Thyroid gland (tissue), 4 donors: Measurements from ENCODE around the gene UQCR11. TPM values are rescaled to one million over a fixed set of nuclear protein-coding genes. Genes with fewer than 3 reads are reported as not detected.

Source experiments
- DNase-seq, 2 donors: peaks; one replicate each; pipeline ENCODE4 v3.0.0-alpha.2; 2019
- H3K27ac ChIP-seq, 3 donors: fragments of 200-600 bp; sonication (generic); 1 replicate in 2 of 3; 2 replicates in 1 of 3; pipeline ENCODE4 v1.5.1; 2016 to 2019; ENCODE audit warnings: mild to moderate bottlenecking in 1 of 3, moderate library complexity in 1 of 3
- H3K27me3 ChIP-seq: fragments of 200-600 bp; sonication (generic); one replicate; pipeline ENCODE4 v1.5.1; 2019
- H3K36me3 ChIP-seq, 2 donors: fragments of 200-600 bp; sonication (generic); one replicate each; pipeline ENCODE4 v1.5.1; 2016 to 2019
- H3K4me1 ChIP-seq, 2 donors: fragments of 200-600 bp; sonication (generic); one replicate each; pipeline ENCODE4 v1.5.1; 2017 to 2019
- H3K4me3 ChIP-seq, 3 donors: fragments of 200-600 bp; sonication (generic); replicated peaks in 1 of 3; 1 replicate in 2 of 3; 2 replicates in 1 of 3; pipeline ENCODE4 v1.5.1; 2016; ENCODE audit warnings: mild to moderate bottlenecking in 1 of 3
- H3K9me3 ChIP-seq: fragments of 200-600 bp; sonication (generic); one replicate; pipeline ENCODE4 v1.5.1; 2017
- CTCF ChIP-seq, 6 experiments: fragments of 200-600 bp in 3 of 6; fragments of 450-650 bp in 3 of 6; sonication (generic) in 3 of 6; IDR thresholded peaks; one replicate each; pipeline ENCODE4 v1.5.1; 2016 to 2019; ENCODE audit warnings: antibody characterized with exemption in 6 of 6, mild to moderate bottlenecking in 2 of 6, inconsistent platforms in 1 of 6, moderate library complexity in 1 of 6
- POLR2A ChIP-seq, 2 donors: fragments of 450-650 bp; IDR thresholded peaks; one replicate each; pipeline ENCODE4 v1.6.1; 2017; ENCODE audit warnings: antibody characterized with exemption in 2 of 2, mild to moderate bottlenecking in 2 of 2, moderate library complexity in 1 of 2
- WGBS, 2 donors: methylation state at CpG; one replicate each; pipeline ENCODE4 v1.1.5; 2017; 5-methylcytosine and 5-hydroxymethylcytosine counted together
- intact Hi-C: fragments of 100-400 bp; cut with DNase I; formaldehyde crosslinking; loops from one replicate; pipeline ENCODE4 v1.15.1; 2023
- total RNA-seq, 4 donors: library from RNA; depleted of rRNA; stranded (reverse); fragments of >200 nt; gene quantifications; one replicate each; pipeline ENCODE4 v1.2.3, GENCODE V29; 2016

Gene UQCR11
- 100 to 1,000 TPM in 1 of 4 donors, 10 to 100 TPM in 3; 52.0 to 154 (median 61.9) TPM for total RNA-seq

GRCh38 chr19:1605236-1606137 lies at the start of gene UQCR11:
UQCR11 (minus strand) TSS chr19:1605462; CDS start chr19:1605409, 53 bp downstream.
- intact Hi-C loops: loop anchor here (2.0 kb wide), 1 partner anchor 45 kb away; no protein-coding TSS in a partner anchor
- WGBS, 2 donors: 0 to 1% methylated on average over 22 to 34 of the region's 79 CpGs

GRCh38 chr19:1654178-1654792 lies 49.0 kb upstream of the UQCR11 start:
- no peak for TF ChIP-seq CTCF (IDR thresholded peaks at IDR 0.05)
- TF ChIP-seq POLR2A (IDR thresholded peaks at IDR 0.05): no peak
- 72 to 77% methylated on average over 10 to 14 of the region's 18 CpGs for WGBS, 2 donors
- Histone ChIP-seq H3K4me3 (no peak overlapping the region), H3K27me3 (no peaks in the 10 kb centered on the region), H3K9me3 (no peaks in the 10 kb centered on the region), H3K4me1 (peaks cover 25 to 36% of the 10 kb centered on the region in 2 donors), H3K27ac (no peak overlapping the region), H3K36me3 (no peaks in the 10 kb centered on the region)
- DNase-seq: no peak
- intact Hi-C loops: no loop called here

More at GRCh38 chr19:1605236-1606137, at the start of gene UQCR11:
- TF ChIP-seq CTCF (IDR thresholded peaks at IDR 0.05): peak in 4 of 6 experiments; percentile 54 to 76 (median 69)
- TF ChIP-seq POLR2A (IDR thresholded peaks at IDR 0.05): peak in 1 of 2 donors; percentile 76
- Histone ChIP-seq H3K36me3 (no peaks in the 10 kb centered on the region), H3K4me3 (peak within 1 kb of the TSS; percentile 84 to 97 (median 93)), H3K9me3 (no peaks in the 10 kb centered on the region), H3K27me3 (no peaks in the 10 kb centered on the region), H3K4me1 (peaks cover 17 to 30% of the 10 kb centered on the region in 2 donors), H3K27ac (peak within 1 kb of the TSS; percentile 34 to 83 (median 83))
- peak; percentile 95 to 96 for DNase-seq

DNA sequence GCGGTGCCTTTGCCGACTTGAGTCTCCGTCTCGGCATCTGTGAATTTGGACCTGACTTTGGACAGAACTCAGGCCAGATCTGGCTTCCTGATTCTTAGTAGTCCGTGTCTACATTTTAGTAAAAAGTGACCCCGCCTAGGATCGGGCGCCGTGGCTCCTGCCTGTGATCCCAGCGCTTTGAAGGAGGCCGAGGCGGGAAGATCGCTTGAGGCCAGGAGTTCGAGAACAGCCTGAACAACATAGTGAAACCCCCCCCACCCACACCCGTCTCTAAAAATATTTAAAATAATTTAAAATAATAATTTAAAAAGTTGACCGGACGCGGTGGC lies 48.0 kb upstream of the UQCR11 start:
- Histone ChIP-seq H3K4me1 (peaks cover 35 to 44% of the 10 kb centered on the region in 2 donors), H3K27ac (peak overlapping the region; percentile 13 to 100 (median 99)), H3K9me3 (no peaks in the 10 kb centered on the region), H3K4me3 (peak overlapping the region in 1 of 3 donors; percentile 43), H3K27me3 (no peaks in the 10 kb centered on the region), H3K36me3 (no peaks in the 10 kb centered on the region)
- TF ChIP-seq POLR2A (IDR thresholded peaks at IDR 0.05) (no peak), CTCF (IDR thresholded peaks at IDR 0.05) (no peak)
- no peak for DNase-seq
- 36 to 37% methylated on average over 13 to 14 of the region's 18 CpGs for WGBS, 2 donors
- intact Hi-C loops: no loop called here

- intact Hi-C loops: no loop called here
- peak; percentile 98 to 99 for DNase-seq
These were observed 47.4 kb upstream of the UQCR11 start, which contains the start of gene TCF3 for GRCh38 chr19:1652471-1653299. TCF3 (minus strand) TSS chr19:1652615; CDS start chr19:1650248, 2,367 bp downstream.

More at GRCh38 chr19:1652471-1653299, 47.4 kb upstream of the UQCR11 start, which contains the start of gene TCF3:
- peak within 1 kb of the TSS; percentile 99 to 100 (median 100) for H3K27ac ChIP-seq
- no peaks in the 10 kb centered on the region for H3K9me3 ChIP-seq
- peaks cover 34 to 41% of the 10 kb centered on the region in 2 donors for H3K4me1 ChIP-seq
- no peaks in the 10 kb centered on the region for H3K27me3 ChIP-seq
- H3K4me3 ChIP-seq: peak within 1 kb of the TSS; percentile 39 to 92 (median 87)
- TF ChIP-seq CTCF (IDR thresholded peaks at IDR 0.05) (peak in 1 of 6 experiments; percentile 29), POLR2A (IDR thresholded peaks at IDR 0.05) (peak in 1 of 2 donors; percentile 10)
- 0% methylated on average over 20 to 45 of the region's 107 CpGs for WGBS, 2 donors
- no peaks in the 10 kb centered on the region for H3K36me3 ChIP-seq
